HL-60 (cell line): ENCODE data around the gene KDR.

Experiments
- DNase-seq, 2 experiments: peaks; one replicate each; pipeline ENCODE4 v3.0.0-alpha.2; 2010 to 2020; ENCODE audit warnings: low read depth in 1 of 2, low spot score in 1 of 2
- H3K27ac ChIP-seq: fragments of 250-450 bp; sonication (Bioruptor Pico); replicated peaks from 2 replicates; pipeline ENCODE4 v1.5.1; 2020; ENCODE audit warnings: mild to moderate bottlenecking, moderate library complexity
- H3K27me3 ChIP-seq: fragments of 250-450 bp; sonication (Bioruptor Pico); 2 replicates; pipeline ENCODE4 v1.5.1; 2021; ENCODE audit warnings: mild to moderate bottlenecking, moderate library complexity; ENCODE audit not compliant: insufficient read depth, poor library complexity, severe bottlenecking
- H3K4me3 ChIP-seq: replicated peaks from 2 replicates; pipeline ENCODE4 v1.5.1; 2011; ENCODE audit warnings: mild to moderate bottlenecking, control low read depth, low read length; ENCODE audit not compliant: insufficient read depth
- GABPA ChIP-seq: IDR thresholded peaks from 2 replicates; pipeline ENCODE4 v1.6.1; 2012; ENCODE audit warnings: low read depth
- POLR2AphosphoS5 ChIP-seq: IDR thresholded peaks from 2 replicates; pipeline ENCODE4 v1.6.1; 2012; ENCODE audit warnings: low read depth
- SPI1 ChIP-seq: IDR thresholded peaks from 2 replicates; pipeline ENCODE4 v1.6.1; 2012; ENCODE audit warnings: low read depth, mild to moderate bottlenecking, borderline replicate concordance
- TF ChIP-seq, protein P1 (sequence below): IDR thresholded peaks from 2 replicates; pipeline ENCODE4 v1.6.1; 2012; ENCODE audit warnings: low read depth; ENCODE audit not compliant: insufficient replicate concordance
- TF ChIP-seq, protein P2 (sequence below): IDR thresholded peaks from one replicate; pipeline ENCODE4 v1.5.1; 2011; ENCODE audit warnings: low read length, control low read depth, inconsistent platforms; ENCODE audit not compliant: insufficient read depth

Gene KDR

DNA sequence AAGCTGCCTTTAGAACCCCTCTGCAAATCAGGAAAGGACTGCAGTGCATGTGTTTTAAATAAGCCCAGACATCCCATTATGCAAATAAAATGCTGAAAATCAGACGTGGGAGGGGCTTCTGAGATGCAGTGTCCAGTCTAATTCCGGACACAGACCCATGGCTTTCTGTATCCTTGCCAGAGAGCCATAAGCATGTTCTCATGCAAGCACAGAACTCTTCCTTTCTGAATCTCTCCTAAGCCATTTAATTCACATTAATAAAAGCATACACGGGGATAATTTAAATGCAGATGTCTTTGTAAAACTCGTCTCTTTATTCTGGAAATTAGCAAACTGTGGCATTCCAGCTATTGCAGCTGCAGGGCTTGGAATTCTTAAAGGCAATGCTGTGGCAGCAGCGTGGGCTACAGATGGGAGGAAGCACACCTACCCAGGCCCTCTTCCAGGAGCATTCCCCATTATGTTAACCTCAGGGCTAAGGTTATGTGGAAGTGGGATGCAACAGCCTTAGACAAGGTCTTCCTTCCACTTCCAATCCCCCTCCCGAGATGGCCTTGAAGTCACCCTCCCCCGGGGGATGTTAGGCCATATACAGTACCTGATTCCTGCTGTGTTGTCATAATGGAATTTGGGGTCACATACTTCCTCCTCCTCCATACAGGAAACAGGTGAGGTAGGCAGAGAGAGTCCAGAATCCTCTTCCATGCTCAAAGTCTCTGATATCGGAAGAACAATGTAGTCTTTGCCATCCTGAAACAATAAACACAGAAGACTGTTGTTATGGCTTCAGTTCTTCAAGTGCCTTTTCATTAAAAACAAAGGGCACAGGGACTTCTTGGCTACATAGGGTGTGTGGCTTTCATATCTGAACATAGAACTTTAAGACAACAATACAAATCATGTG, 38.1 kb downstream of the KDR start:
- no peak for DNase-seq
- H3K27ac ChIP-seq = no peak overlapping the region
- no peak for TF ChIP-seq GABPA
- TF ChIP-seq, protein P1, sequence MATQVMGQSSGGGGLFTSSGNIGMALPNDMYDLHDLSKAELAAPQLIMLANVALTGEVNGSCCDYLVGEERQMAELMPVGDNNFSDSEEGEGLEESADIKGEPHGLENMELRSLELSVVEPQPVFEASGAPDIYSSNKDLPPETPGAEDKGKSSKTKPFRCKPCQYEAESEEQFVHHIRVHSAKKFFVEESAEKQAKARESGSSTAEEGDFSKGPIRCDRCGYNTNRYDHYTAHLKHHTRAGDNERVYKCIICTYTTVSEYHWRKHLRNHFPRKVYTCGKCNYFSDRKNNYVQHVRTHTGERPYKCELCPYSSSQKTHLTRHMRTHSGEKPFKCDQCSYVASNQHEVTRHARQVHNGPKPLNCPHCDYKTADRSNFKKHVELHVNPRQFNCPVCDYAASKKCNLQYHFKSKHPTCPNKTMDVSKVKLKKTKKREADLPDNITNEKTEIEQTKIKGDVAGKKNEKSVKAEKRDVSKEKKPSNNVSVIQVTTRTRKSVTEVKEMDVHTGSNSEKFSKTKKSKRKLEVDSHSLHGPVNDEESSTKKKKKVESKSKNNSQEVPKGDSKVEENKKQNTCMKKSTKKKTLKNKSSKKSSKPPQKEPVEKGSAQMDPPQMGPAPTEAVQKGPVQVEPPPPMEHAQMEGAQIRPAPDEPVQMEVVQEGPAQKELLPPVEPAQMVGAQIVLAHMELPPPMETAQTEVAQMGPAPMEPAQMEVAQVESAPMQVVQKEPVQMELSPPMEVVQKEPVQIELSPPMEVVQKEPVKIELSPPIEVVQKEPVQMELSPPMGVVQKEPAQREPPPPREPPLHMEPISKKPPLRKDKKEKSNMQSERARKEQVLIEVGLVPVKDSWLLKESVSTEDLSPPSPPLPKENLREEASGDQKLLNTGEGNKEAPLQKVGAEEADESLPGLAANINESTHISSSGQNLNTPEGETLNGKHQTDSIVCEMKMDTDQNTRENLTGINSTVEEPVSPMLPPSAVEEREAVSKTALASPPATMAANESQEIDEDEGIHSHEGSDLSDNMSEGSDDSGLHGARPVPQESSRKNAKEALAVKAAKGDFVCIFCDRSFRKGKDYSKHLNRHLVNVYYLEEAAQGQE = no peak
- TF ChIP-seq POLR2AphosphoS5 = no peak
- no peak for TF ChIP-seq SPI1
- TF ChIP-seq, protein P2, sequence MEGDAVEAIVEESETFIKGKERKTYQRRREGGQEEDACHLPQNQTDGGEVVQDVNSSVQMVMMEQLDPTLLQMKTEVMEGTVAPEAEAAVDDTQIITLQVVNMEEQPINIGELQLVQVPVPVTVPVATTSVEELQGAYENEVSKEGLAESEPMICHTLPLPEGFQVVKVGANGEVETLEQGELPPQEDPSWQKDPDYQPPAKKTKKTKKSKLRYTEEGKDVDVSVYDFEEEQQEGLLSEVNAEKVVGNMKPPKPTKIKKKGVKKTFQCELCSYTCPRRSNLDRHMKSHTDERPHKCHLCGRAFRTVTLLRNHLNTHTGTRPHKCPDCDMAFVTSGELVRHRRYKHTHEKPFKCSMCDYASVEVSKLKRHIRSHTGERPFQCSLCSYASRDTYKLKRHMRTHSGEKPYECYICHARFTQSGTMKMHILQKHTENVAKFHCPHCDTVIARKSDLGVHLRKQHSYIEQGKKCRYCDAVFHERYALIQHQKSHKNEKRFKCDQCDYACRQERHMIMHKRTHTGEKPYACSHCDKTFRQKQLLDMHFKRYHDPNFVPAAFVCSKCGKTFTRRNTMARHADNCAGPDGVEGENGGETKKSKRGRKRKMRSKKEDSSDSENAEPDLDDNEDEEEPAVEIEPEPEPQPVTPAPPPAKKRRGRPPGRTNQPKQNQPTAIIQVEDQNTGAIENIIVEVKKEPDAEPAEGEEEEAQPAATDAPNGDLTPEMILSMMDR = no peak
- no peak overlapping the region for H3K4me3 ChIP-seq
- no peaks in the 10 kb centered on the region for H3K27me3 ChIP-seq

DNA sequence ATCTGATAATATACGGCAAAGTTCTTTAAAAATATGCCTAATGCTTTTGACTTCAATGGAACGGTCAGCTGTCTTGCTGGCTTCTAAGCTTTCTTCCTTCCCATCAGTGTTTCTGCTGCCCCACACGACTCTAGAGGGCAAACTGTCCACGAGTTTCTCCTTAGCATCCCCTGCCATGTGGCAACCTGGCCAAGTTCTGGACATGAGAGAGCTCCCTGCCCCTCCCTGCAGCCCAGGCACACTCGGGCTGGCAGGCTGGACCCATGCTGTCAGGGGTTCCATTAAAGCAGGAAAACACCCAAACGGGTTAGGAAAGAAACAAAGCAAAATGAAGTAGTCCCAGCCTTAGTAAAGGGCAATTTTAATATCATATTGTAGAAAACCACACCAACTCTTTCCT, 38.8 kb downstream of the KDR start:
- no peak overlapping the region for H3K4me3 ChIP-seq
- H3K27me3 ChIP-seq = no peaks in the 10 kb centered on the region
- H3K27ac ChIP-seq = no peak overlapping the region
- TF ChIP-seq GABPA = no peak
- no peak for TF ChIP-seq SPI1
- no peak for TF ChIP-seq POLR2AphosphoS5
- TF ChIP-seq, protein P2 = no peak
- TF ChIP-seq, protein P1 = no peak
- no peak for DNase-seq

DNA sequence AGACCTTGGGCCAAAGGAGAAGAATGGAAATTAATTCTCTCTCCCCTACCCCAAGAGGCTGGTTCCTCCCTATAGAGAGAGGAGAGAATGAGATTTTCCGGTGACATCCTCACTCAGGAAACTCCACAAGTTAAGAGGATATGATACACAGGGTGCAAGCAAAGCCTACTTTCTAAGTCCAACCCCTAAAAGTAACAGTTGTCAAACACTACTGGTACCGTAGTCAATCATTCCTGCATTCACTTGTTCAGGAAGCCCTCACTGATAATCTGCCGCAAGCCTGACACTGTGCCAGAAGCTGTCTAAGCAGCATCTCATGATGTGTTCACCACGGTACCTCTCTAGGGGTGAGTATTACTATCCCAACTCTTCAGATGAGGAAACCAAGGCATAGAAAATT, 41.7 kb downstream of the KDR start:
- no peak overlapping the region for H3K27ac ChIP-seq
- H3K4me3 ChIP-seq = no peak overlapping the region
- no peaks in the 10 kb centered on the region for H3K27me3 ChIP-seq
- TF ChIP-seq POLR2AphosphoS5 = no peak
- TF ChIP-seq, protein P1 = no peak
- no peak for TF ChIP-seq GABPA
- TF ChIP-seq SPI1 = no peak
- TF ChIP-seq, protein P2 = no peak
- no peak for DNase-seq
